ENCODE data around the gene HSPA14. TPM values are rescaled to one million over a fixed set of nuclear protein-coding genes. Genes with fewer than 3 reads are reported as not detected.
"Not testable (repeated sequence)": the region's sequence is repeated elsewhere in the genome, so short reads cannot be mapped to it uniquely, and the experiment has no call there.

Gene HSPA14
- total RNA-seq, 1 donor from 2014 or later = 10.7 TPM

GRCh38 chr10:14810969-14811953 is 26.8 kb upstream of the HSPA14 start:
- no peak overlapping the region for H3K4me3 ChIP-seq (ENCODE audit: low read depth, low read length)
- no peak for DNase-seq (ENCODE audit: low read depth)
- TF ChIP-seq CTCF (conservative IDR thresholded peaks at IDR 0.05; ENCODE audit: low read depth, low read length) = no peak

- DNase-seq (ENCODE audit: low read depth) = no peak
- no peak overlapping the region for H3K4me3 ChIP-seq (ENCODE audit: low read depth, low read length)
- TF ChIP-seq CTCF (conservative IDR thresholded peaks at IDR 0.05; ENCODE audit: low read depth, low read length) = no peak
Observed at GRCh38 chr10:14812271-14812670, 25.8 kb upstream of the HSPA14 start.

- no peak overlapping the region for H3K4me3 ChIP-seq (ENCODE audit: low read depth, low read length)
- no peak for DNase-seq (ENCODE audit: low read depth)
- no peak for TF ChIP-seq CTCF (conservative IDR thresholded peaks at IDR 0.05; ENCODE audit: low read depth, low read length)
Observed at GRCh38 chr10:14815681-14816080, 22.4 kb upstream of the HSPA14 start.

GRCh38 chr10:14816717-14817116 is 21.4 kb upstream of the HSPA14 start:
- DNase-seq (ENCODE audit: low read depth); H3K4me3 ChIP-seq (ENCODE audit: low read depth, low read length): not testable (repeated sequence)

GRCh38 chr10:14820010-14820774 is 17.9 kb upstream of the HSPA14 start:
- no peak for TF ChIP-seq CTCF (conservative IDR thresholded peaks at IDR 0.05; ENCODE audit: low read depth, low read length)
- H3K4me3 ChIP-seq (ENCODE audit: low read depth, low read length) = no peak overlapping the region
- no peak for DNase-seq (ENCODE audit: low read depth)

- H3K4me3 ChIP-seq (ENCODE audit: low read depth, low read length) = no peak overlapping the region
- no peak for TF ChIP-seq CTCF (conservative IDR thresholded peaks at IDR 0.05; ENCODE audit: low read depth, low read length)
- no peak for DNase-seq (ENCODE audit: low read depth)
Observed at GRCh38 chr10:14820775-14821154, 17.3 kb upstream of the HSPA14 start.

GRCh38 chr10:14821635-14822375 is 16.3 kb upstream of the HSPA14 start:
- DNase-seq (ENCODE audit: low read depth) = no peak
- no peak overlapping the region for H3K4me3 ChIP-seq (ENCODE audit: low read depth, low read length)
- TF ChIP-seq CTCF (conservative IDR thresholded peaks at IDR 0.05; ENCODE audit: low read depth, low read length) = no peak

All from epithelial cell of proximal tubule (primary cell).